Fibroblast of upper back skin (primary cell): ENCODE data around the gene CANT1.
A peak's percentile ranks its signal among the peaks of the same experiment; 100 is the strongest.
"Not testable (repeated sequence)": the region's sequence is repeated elsewhere in the genome, so short reads cannot be mapped to it uniquely, and the experiment has no call there.

ENCODE experiments used
- DNase-seq: peaks from one replicate; pipeline ENCODE4 v3.0.0-alpha.2; 2013

CANT1 gene

DNA sequence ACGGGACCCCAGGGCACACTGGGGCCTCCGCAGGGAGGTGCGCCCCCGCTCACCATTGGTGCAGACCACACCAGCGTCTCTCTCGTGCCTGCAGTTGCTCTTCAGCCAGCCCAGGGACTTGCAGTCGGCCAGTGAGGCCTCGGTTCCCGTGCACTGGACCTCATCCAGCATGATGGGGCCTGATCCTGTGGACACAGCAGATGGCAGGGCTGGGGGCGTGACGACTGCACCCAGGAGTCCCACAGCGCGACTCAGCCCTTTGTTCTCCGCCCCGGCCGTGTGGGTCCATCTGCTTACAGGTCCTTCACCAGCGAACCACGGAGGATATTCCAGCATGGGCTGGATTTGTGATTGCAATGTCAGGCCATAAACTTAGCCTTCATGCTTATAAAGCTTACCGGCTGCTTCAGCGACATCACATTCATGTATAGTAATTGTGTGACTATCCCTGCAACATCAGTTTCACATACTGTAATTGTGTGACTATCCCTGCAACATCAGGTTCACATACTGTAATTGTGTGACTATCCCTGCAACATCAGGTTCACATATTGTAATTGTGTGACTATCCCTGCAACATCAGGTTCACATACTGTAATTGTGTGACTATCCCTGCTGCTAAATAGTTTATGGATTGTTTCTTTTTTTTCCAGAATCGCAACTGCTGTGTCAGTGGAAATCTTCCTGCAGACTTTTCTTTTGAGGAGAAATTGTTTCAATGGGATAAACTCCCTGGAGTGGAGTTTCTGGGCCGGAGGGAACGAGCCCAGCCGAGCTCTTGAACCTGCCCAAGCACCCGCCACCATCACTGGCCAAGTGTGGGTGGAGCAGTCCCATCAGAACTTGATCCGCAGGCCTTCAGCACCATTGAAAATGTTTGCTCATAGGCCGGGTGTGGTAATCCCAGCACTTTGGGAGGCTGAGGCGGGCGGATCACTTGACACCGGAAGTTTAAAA is 34.7 kb downstream of the CANT1 start:
- DNase-seq, result peak; percentile 77

DNA sequence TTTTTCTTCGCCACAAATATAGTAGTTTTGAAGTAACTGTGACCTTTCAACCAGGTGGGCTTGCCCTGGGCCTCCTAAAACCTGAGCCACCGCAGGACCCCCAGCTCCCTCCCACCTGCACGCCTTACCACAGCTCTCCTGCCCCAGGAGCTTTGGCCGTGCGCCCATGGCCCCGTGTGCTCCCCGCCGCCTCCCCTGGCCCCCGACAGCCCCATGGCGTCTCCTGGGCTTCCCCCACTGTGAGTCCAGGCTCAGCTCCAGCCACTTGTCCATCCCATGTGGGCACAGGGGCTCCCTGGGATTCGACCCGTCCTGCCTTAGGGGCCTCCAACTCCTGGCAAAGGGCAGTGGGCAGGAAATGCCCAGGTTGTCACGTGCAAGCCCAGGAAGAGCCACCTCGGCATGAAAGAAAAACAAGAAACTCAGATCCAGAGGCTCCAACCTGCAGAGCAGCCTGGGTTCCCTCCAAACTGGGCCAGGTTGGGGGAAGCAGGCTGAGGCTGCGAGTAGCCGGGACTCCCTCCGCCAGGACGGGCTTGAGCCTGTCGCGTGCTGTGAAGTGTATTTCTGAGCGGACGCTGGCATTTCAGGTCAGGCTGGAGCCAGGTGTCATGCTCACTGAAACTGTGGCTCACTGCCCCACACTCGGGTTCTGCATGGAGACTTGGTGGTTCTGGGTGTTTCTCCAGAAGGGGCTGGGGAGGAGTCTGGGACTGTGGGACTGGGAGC is 35.6 kb downstream of the CANT1 start:
- no peak for DNase-seq

GRCh38 chr17:78973196-78973595 is 36.4 kb downstream of the CANT1 start:
- no peak for DNase-seq

- DNase-seq, result no peak
Measured at GRCh38 chr17:78972507-78973105, 37.0 kb downstream of the CANT1 start.

DNA sequence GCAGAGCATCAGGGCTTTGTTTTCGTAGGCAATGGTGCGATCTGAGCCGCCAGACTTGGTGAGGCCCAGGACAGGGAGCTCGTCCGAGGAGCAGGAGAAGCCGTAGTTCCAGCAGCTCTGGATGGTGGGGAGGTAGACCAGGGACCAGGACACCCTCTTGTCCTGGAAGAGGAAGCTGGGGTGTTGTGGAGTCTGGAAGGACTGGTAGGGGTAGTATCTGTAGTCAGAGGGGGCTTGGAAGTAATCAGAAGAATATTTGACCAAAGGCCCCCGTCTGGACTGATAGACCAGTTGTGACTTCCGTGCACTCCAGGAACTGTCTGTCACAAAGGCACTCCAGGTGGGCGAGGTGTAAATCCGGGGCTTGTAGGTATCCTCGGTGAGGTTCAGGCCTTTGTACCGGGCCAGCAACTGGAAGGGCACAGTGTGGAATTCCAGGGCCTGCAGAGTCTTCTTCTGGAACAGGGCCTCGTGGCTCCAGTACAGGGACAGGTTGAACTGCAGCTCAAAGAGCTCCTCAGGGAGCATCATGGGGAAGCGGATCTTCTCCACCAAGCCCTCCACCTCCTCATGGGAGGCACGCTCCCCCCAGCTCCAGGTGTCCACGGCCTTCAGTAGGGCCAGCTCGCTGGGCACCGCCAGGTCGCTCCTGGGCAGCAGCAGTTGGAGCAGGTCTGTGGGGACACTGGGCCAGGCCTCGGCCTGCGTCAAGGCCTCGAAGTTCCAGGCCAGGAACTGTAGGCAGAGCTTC is 37.6 kb downstream of the CANT1 start:
- DNase-seq, result no peak

GRCh38 chr17:78970834-78971755 is 38.5 kb downstream of the CANT1 start:
- DNase-seq, result peak; percentile 75

DNA sequence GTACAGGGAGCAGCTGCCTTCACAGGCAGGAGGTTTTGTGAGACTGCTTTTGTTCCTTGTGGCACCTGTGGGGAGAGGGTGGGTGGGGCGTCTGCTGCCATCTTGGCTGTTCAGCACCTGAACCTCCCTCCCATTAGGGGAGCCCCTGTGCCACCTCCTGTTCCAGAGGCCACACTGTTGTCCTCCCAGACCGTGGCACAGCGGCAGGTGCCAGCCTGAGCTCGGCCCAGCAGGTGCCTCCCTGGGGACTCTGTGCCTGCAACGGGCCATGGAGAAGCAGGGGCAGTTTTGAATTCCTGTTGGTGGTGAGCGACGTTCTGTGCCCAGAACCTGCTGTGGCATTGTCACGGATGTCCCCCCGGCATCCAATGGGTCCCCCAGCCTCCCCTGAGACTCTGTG is 39.7 kb downstream of the CANT1 start:
- no peak for DNase-seq

DNA sequence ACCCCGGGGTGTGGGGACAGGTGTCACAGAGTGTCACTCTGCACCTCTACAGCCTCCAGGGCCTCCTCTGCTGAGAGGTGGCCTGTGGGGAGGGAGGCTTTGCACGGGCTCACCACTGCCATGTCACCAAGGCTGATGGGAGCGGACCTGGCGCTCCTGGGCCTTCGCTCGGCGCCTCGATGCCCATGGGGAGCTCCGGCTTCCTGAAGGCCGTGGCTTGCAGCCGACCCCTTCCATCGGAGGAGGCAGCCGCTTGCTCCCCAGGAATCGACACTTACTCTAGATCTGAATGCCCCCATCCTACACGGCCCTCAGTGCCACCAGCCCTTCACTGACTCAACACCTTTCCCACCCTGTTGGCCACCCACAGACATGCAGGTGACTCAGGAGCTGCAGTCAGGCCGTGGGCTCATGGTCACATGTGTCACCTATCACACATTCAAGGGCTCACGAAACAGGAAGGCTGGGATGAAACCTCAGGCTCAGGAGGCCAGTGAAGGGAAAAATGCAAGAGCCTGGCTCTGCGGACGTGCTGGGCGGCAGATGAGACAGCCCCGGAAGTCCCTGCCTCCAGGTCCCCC is 41.7 kb downstream of the CANT1 start:
- no peak for DNase-seq

DNA sequence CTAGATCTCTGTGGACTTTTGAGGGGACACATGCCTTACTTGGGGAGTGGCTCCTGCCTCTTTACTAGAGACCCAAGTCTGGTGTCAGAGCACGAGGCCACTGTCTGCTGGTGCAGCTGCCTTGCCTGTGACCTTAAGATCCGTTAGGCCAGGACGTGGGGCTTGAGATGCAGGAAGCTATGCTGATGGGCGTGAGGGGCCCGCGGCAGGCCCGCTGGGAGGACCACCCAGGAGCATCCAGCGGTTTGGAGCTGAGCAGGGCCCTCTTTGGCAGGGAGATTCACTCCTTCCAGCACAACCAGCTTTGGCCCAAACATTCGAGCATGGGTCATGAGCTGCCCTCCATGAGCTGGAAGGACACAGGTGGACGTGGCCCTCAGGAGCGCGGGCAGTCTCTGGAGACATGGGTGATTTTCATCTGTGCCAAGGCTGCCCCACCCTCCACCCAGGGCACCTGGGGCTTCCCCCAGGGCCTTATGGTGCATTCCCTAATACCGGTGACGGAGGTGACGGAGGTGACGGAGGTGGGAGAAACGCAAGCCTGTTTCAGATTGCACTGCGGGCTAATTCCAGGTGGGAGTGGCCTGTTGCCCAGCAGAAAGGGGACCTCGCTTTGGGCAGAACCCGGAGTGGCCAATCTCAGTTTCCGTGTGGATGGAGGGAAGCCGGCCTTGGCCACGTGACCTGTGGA is 42.5 kb downstream of the CANT1 start:
- no peak for DNase-seq

- DNase-seq, result no peak
Measured at GRCh38 chr17:78966123-78966813, 43.3 kb downstream of the CANT1 start.

GRCh38 chr17:78965491-78965924 is 44.1 kb downstream of the CANT1 start:
- no peak for DNase-seq

- no peak for DNase-seq
Measured at GRCh38 chr17:78963378-78963777, 46.2 kb downstream of the CANT1 start.

GRCh38 chr17:78962984-78963348 is 46.6 kb downstream of the CANT1 start:
- not testable (repeated sequence) for DNase-seq

DNA sequence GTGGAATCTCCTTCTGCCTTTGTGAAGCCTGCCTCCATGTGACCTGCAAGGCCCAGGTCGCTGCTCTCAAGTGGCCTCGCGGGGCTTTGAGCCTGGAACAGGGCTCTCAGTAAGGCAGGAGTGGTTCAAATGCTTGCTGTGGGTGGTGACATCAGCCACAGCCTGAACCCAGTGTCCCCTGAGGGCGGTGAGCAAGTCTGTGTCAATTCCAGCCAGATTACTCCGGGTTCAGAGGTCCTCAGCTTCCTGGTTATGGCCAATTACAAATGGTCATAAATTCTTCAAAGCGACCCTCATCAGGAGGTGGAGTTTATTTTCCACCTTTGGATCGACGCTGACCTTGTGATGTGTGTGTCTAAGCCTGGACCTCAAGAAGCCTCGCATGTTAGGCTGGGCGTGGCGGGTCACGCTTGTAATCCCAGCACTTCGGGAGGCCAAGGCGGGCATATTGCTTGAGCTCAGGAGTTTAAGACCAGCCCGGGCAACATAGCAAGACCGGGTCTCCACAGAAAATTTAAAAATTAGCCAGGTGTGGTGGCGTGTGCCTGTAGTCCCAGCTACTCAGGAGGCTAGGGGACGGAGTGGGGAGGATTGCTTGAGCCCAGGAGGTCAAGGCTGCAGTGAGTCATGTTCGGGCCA is 47.1 kb downstream of the CANT1 start:
- DNase-seq, result no peak

DNA sequence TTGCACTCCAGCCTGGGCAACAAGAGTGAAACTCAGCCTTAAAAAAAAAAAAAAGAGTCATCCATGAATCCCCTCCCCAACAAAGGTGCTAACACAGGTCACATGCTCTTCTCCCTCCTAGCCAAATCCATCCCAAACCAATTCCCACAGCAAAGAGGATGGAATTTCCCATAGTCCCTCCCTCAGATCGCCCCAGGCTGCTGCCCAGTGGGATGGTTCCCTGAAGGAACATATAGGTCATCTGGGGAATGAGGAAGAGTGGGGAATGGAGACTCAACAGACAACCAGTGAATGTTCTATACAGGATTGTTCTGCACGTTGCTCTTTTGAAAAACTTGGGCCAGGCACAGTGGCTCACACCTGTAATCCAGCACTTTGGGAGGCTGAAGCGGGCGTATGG is 48.0 kb downstream of the CANT1 start:
- no peak for DNase-seq

GRCh38 chr17:78960928-78961327 is 48.6 kb downstream of the CANT1 start:
- peak; percentile 50 for DNase-seq

DNA sequence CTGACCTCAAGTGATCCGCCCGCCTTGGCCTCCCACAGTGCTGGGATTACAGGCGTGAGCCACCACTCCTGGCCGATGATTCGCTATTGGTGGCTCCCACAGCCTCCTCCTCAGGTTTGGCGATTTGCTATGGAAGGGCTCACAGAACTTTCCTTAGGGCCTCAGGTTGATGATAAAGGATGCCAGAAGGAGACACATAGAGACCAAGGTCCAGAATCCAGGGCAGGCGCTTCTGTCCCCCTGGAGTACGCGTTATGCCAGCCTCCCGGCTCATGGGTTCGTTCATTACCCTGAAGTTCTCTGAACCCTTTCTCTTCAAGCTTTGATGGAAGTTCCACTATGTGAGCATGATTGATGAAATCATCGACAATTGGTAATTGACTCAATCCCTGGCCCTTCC is 49.8 kb downstream of the CANT1 start:
- DNase-seq, result no peak

DNA sequence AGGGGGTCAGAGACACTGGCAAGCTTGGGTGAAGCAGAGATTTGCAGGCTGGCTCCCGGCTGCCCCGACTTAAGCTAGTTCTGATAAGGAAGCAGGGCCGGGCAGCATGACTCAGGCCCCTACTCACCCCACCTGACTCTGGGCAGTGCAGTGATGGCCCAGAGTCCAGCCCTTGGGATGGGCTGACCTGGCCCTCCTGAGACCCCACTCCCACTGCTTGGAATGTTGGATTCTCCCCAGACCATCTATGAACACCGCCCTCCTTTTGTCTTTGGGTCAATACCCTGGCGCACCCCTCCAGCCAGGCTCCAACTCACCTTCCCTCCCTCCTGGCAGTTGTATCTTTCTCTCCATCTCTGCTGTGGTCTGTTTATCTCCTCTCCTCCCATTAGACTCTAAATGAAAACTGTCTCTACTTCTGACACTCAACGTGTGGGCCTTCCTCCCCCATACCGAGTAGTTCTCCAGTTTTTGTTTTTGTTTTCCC is 50.9 kb downstream of the CANT1 start:
- no peak for DNase-seq

DNA sequence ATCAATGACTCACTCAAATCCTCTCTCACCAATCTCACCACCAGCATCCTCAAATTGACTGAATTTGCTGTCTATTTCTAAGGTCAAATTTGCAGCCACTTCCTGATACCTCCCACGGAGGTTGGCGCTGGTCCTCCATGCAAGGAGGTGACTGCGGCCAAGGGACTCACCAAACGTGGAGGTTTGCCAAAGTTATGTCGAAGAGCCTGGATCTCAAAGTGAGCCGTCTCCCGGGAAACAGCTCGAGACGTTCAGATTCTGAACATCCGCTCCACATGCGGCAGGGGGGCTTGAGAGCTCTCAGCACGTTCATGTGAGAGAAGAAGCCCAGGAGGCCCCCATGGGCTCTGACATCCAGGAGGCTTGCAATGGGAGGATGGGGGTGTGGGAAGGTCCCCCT is 52.4 kb downstream of the CANT1 start:
- DNase-seq, result peak; percentile 94
